H54 (cell line): ENCODE data around the gene FAM83E.
A peak's percentile ranks its signal among the peaks of the same experiment; 100 is the strongest.

Experiments used
- DNase-seq: peaks from one replicate; pipeline ENCODE4 v3.0.0; 2011; ENCODE audit warnings: low spot score, mixed read lengths; ENCODE audit not compliant: insufficient read length
- FAIRE-seq: peaks from 3 replicates; lab custom pipeline; 2011; peaks lifted over from hg19 to GRCh38; lab: Jason Lieb, UNC
- POLR2A ChIP-seq: IDR thresholded peaks from 2 replicates; pipeline ENCODE4 v1.6.1; 2011; ENCODE audit warnings: low read depth, mild to moderate bottlenecking, low read length

Gene FAM83E

DNA sequence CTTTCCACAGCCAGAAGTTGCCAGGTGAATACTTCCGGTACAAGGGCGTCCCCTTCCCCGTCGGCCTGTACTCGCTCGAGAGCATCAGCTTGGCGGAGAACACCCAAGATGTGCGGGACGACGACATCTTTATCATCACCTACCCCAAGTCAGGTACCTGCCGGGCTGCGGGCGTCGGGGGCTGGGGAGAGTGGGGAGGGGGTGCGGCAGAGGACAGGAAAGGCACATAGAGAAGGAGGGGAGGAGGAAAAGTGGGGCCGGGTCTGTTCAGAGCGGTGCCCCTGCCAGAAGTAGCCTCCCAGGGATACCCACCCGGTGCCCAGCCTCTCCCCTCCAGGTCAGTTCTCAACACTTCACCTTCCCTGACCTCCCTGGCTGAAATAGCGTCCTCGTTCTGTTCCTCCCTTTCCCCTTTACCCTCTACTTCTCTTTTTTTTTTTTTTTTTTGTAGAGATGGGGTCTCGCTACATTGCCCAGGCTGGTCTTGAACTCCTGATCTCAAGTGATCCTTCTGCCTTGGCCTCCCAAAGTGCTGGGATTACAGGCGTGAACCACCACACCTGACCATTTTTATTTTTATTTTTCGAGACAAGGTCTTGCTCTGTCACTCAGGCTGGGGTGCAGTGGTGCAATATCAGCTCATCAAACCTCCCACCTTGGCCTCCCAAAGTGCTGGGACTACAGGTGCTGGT lies 38.8 kb downstream of the FAM83E start:
- no peak for DNase-seq

GRCh38 chr19:48573163-48573505 lies 41.7 kb downstream of the FAM83E start:
- TF ChIP-seq POLR2A: no peak
- no peak for DNase-seq
- no peak for FAIRE-seq

More for the DNA sequence above, 38.8 kb downstream of the FAM83E start:
- no peak for TF ChIP-seq POLR2A
- no peak for FAIRE-seq

DNA sequence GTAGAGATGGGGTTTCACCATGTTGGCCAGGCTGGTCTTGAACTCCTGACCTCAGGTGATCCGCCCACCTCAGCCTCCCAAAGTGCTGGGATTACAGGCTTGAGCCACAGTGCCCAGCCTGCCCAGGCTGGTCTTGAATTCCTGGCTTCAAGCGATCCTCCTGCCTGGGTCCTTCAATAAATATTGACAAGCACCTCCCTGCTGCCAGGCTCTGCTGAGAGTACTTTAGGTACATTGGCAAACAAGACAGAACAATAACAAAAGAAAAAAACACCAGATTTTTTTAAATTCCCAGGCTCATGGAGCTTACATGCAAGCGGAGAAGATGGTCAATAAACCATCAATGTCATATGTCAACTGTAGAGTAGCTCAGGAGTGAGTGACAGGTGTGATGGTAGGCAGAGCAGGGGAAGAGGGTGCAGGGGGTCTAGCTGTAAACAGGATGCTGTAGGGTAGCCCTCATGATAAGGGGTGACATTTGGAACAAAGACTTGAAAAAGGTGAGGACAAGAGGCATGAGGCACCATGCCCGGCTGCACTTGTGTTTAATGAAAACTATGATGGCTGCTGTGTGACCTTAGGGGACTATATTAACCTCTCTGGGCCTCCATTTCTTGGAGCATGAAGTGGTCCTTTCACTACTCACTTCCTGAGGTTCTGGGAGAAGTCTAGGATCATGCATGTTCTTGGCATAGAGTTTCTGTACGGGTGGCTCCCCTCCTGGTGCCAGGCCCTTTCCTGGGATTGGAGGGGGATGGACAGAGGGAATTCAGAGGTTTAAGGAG lies 43.3 kb downstream of the FAM83E start:
- FAIRE-seq: no peak
- DNase-seq: no peak
- TF ChIP-seq POLR2A: no peak

DNA sequence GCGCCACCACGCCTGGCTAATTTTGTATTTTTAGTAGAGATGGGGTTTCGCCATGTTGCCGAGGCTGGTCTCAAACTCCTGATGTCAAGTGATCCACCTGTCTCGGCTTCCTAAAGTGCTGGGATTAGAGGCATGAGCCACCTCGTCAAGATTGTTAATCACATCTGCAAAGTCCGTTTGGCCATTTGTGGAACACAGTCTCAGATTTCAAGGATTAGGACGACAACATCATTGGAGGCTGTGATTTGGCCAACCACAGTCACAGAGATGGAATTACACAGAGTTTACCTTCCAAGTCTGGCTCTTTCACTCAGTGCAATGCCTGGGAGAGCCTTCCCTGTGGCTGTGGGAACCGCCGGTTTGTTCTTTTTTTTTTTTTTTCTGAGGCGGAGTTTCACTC lies 45.1 kb downstream of the FAM83E start:
- no peak for FAIRE-seq
- no peak for TF ChIP-seq POLR2A
- DNase-seq: no peak

GRCh38 chr19:48568345-48568886 lies 46.5 kb downstream of the FAM83E start:
- FAIRE-seq: peak; percentile 91
- no peak; the same call in 1 of the 2 replicates for TF ChIP-seq POLR2A

GRCh38 chr19:48565090-48565489 lies 49.8 kb downstream of the FAM83E start:
- DNase-seq (no peak), FAIRE-seq (no peak)
- no peak for TF ChIP-seq POLR2A

More at GRCh38 chr19:48568345-48568886, 46.5 kb downstream of the FAM83E start:
- peak; percentile 72 for DNase-seq
